Natural killer cell (primary cell): ENCODE data around the gene AEBP1. TPM values are rescaled to one million over a fixed set of nuclear protein-coding genes. Genes with fewer than 3 reads are reported as not detected.

Source experiments
- ATAC-seq, 3 donors: fragments of 150-1000 bp in 2 of 3; fragments of 200-7000 bp in 1 of 3; cut with Tn5 transposase; 1 replicate in 1 of 3; 2 replicates in 2 of 3; pipeline ENCODE4 v1.10.0; 2021; ENCODE audit warnings: mild to moderate bottlenecking in 2 of 3, moderate library complexity in 2 of 3
- DNase-seq, 2 donors: peaks; one replicate each; pipeline versions ENCODE4 v3.0.0 to v3.0.0-alpha.2; 2013 to 2021; ENCODE audit warnings: mixed read lengths in 1 of 2
- H3K27ac ChIP-seq: one replicate; pipeline ENCODE4 v1.5.1; 2013; ENCODE audit warnings: mild to moderate bottlenecking, low read length
- H3K27me3 ChIP-seq: one replicate; pipeline ENCODE4 v1.6.1; 2013; ENCODE audit warnings: low read length; ENCODE audit not compliant: control insufficient read depth, insufficient read depth
- H3K36me3 ChIP-seq: one replicate; pipeline ENCODE4 v1.6.1; 2013; ENCODE audit warnings: low read length; ENCODE audit not compliant: control insufficient read depth, insufficient read depth
- H3K4me1 ChIP-seq: one replicate; pipeline ENCODE4 v1.6.1; 2013; ENCODE audit warnings: low read length; ENCODE audit not compliant: control insufficient read depth, insufficient read depth
- H3K4me3 ChIP-seq: one replicate; pipeline ENCODE4 v1.5.1; 2013; ENCODE audit warnings: low read length
- H3K9me3 ChIP-seq: one replicate; pipeline ENCODE4 v1.6.1; 2013; ENCODE audit warnings: low read length; ENCODE audit not compliant: control insufficient read depth, insufficient read depth
- H3K27ac Mint-ChIP-seq, 2 donors: one replicate each; pipeline ENCODE4 v1.8.0; 2022; ENCODE audit warnings: mild to moderate bottlenecking in 2 of 2, mixed read lengths in 2 of 2, moderate library complexity in 1 of 2
- H3K27me3 Mint-ChIP-seq, 2 donors: one replicate each; pipeline ENCODE4 v1.8.0; 2022; ENCODE audit warnings: low read depth in 2 of 2, mixed read lengths in 2 of 2
- H3K36me3 Mint-ChIP-seq: one replicate; pipeline ENCODE4 v1.8.0; 2022; ENCODE audit warnings: mixed read lengths
- H3K4me1 Mint-ChIP-seq, 2 donors: one replicate each; pipeline ENCODE4 v1.8.0; 2022; ENCODE audit warnings: mixed read lengths in 2 of 2
- H3K4me3 Mint-ChIP-seq: one replicate; pipeline ENCODE4 v1.8.0; 2022; ENCODE audit warnings: mild to moderate bottlenecking, moderate library complexity, mixed read lengths
- H3K9me3 Mint-ChIP-seq, 2 donors: one replicate each; pipeline ENCODE4 v1.8.0; 2022; ENCODE audit warnings: mixed read lengths in 2 of 2
- WGBS: methylation state at CpG from one replicate; pipeline ENCODE4 v1.1.7; 2013; ENCODE audit warnings: missing lambda C conversion rate; ENCODE audit not compliant: insufficient coverage; 5-methylcytosine and 5-hydroxymethylcytosine counted together
- intact Hi-C: fragments of 100-400 bp; cut with micrococcal nuclease; formaldehyde crosslinking; loops from one replicate; pipeline ENCODE4 v1.14.2; 2022
- total RNA-seq, 4 donors: library from RNA; stranded (reverse); fragments of 120-200 nt in 1 of 4; gene quantifications; one replicate each; pipeline versions ENCODE4 v1.2.3 to v1.2.4, GENCODE V29; 2013 to 2022
- TF ChIP-seq, protein P1 (sequence below): fragments of 200-600 bp; IDR thresholded peaks from one replicate; pipeline ENCODE4 v1.8.0; 2022; ENCODE audit warnings: antibody characterized with exemption

AEBP1 gene
- total RNA-seq, 3 donors from 2014 or later (not counting 1 experiment from before 2014, with no cell fraction given): 3.3 to 9.0 (median 6.4) TPM

DNA sequence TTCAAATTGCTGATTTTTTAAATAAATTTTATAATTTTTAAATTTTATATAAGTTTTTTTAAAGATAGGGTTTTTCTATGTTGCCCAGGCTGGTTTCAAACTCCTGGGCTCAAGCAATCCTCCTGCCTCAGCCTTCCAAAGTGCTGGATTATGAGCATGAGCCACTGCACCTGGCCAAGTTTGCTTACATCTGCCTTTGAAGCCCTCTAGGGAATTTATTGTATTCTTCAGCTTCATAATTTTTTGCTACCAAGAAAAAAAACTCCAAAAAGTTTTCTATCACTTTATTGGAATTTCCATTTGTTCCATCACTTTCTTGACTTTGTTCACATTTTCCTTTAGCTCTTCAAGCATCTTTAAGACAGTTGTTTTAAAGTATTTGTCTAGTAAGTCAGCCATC lies 23.0 kb downstream of the AEBP1 start:
- Histone ChIP-seq H3K27me3 (no peaks in the 10 kb centered on the region), H3K4me1 (peaks cover 15% of the 10 kb centered on the region), H3K27ac (no peak overlapping the region), H3K9me3 (no peaks in the 10 kb centered on the region), H3K36me3 (no peaks in the 10 kb centered on the region), H3K4me3 (no peak overlapping the region)
- peaks cover 13 to 19% of the 10 kb centered on the region in 2 donors for H3K4me1 Mint-ChIP-seq
- no peak overlapping the region for H3K4me3 Mint-ChIP-seq
- TF ChIP-seq, protein P1, sequence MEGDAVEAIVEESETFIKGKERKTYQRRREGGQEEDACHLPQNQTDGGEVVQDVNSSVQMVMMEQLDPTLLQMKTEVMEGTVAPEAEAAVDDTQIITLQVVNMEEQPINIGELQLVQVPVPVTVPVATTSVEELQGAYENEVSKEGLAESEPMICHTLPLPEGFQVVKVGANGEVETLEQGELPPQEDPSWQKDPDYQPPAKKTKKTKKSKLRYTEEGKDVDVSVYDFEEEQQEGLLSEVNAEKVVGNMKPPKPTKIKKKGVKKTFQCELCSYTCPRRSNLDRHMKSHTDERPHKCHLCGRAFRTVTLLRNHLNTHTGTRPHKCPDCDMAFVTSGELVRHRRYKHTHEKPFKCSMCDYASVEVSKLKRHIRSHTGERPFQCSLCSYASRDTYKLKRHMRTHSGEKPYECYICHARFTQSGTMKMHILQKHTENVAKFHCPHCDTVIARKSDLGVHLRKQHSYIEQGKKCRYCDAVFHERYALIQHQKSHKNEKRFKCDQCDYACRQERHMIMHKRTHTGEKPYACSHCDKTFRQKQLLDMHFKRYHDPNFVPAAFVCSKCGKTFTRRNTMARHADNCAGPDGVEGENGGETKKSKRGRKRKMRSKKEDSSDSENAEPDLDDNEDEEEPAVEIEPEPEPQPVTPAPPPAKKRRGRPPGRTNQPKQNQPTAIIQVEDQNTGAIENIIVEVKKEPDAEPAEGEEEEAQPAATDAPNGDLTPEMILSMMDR: no peak
- H3K27ac Mint-ChIP-seq: no peak overlapping the region
- intact Hi-C loops: no loop called here
- DNase-seq (no peak), ATAC-seq (no peak)
- no peaks in the 10 kb centered on the region for H3K36me3 Mint-ChIP-seq
- H3K27me3 Mint-ChIP-seq: peaks cover 0 to 6% of the 10 kb centered on the region in 2 donors
- H3K9me3 Mint-ChIP-seq: no peaks in the 10 kb centered on the region

DNA sequence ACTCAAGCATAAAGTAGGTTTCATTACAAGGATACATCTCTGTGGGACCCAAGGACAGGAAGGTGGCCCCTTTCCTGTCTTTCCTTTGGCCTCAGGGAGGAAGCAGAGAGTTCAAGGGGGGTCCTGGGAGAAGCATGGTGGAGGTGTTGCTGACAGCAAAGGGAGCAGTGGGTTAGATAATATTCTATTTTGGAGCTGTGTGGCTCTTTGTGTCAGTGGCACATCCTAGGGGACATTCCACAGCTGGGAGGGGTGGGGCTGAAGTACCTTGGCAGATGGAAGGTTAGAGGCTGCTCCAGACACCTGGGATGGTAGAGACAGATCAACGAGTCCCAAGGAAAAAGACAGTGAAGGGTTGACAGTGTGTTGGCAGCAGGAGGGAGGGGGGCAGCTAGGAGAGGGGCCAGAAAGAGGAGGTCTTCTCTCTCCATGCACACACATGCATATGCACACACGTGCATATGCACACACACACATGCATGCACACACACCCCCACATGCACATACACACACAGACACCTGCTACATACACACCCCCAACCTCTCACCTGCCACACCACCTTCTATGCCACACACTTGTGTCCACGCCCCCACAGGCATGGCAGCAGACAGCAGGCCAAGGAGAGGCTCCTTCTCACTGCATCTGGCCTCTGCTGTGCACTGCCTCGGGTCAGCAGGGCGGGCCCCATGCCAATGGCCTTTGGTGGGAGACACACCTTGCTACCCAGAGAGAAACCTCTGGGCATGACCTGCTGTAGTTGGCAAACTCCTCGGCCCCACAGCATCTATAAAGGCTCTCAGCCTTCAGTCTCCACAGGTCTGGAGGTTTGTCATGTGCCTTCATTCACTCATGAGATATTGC lies 24.8 kb downstream of the AEBP1 start:
- no peak for DNase-seq
- intact Hi-C loops: no loop called here
- no peaks in the 10 kb centered on the region for H3K36me3 Mint-ChIP-seq
- no peaks in the 10 kb centered on the region for H3K9me3 Mint-ChIP-seq
- H3K36me3 ChIP-seq: no peaks in the 10 kb centered on the region
- H3K9me3 ChIP-seq: no peaks in the 10 kb centered on the region
- 71% methylated on average over 6 of the region's 6 CpGs for WGBS
- H3K27ac ChIP-seq: no peak overlapping the region
- H3K27me3 Mint-ChIP-seq: peaks cover 0 to 6% of the 10 kb centered on the region in 2 donors
- peaks cover 5% of the 10 kb centered on the region in 2 donors for H3K4me1 Mint-ChIP-seq
- H3K27me3 ChIP-seq: no peaks in the 10 kb centered on the region
- H3K4me3 ChIP-seq: no peak overlapping the region
- H3K27ac Mint-ChIP-seq: no peak overlapping the region
- no peak for ATAC-seq
- H3K4me3 Mint-ChIP-seq: no peak overlapping the region
- peaks cover 3% of the 10 kb centered on the region for H3K4me1 ChIP-seq
- TF ChIP-seq, protein P1: no peak

DNA sequence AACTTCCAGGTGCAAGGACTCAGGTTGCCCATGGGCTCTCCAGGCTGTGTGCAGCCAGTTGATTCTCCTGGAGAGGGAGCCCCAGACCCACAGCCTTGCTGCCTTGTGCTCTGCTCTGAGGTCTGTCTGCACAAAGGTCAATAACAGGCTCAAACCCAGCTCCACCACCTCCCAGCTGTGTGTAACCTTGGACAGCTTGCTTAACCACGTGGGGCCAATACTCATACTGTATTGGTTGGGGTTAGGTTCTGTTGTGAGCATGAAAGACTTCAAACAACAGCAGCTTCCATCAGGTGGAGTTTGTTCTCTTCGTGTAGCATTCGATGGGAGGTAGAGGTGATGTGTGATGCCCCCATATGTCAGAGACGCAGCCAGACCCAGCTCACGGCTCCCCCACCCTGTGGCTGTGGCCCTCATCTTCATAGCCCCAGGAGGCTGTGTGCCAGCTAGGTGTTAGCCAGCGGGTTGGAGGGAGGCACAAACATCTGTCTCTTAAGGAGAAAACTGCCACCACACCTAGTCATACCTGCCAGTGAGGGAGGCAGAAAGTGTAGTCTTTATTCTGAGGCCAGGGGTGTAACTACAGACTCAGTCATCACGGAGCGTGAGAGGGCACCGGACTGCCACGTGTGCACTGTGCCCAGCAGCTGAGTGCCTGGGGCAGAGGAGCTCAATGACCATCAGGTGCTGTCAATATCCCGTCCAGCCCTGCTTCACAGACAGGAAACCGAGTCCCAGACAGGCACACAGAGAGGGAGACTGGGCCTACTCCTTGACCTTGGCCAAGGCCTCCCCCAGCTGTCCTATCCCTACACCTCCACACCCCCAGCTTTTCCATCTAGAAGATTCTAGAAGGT lies 27.3 kb downstream of the AEBP1 start:
- Mint-ChIP-seq H3K4me3 (no peak overlapping the region), H3K27me3 (peaks cover 0 to 11% of the 10 kb centered on the region in 2 donors), H3K36me3 (no peaks in the 10 kb centered on the region), H3K9me3 (no peaks in the 10 kb centered on the region), H3K4me1 (no peaks in the 10 kb centered on the region), H3K27ac (no peak overlapping the region)
- intact Hi-C loops: no loop called here
- DNase-seq (no peak), ATAC-seq (no peak)
- TF ChIP-seq, protein P1: no peak
- H3K36me3 ChIP-seq: no peaks in the 10 kb centered on the region
- no peaks in the 10 kb centered on the region for H3K4me1 ChIP-seq
- H3K27me3 ChIP-seq: no peaks in the 10 kb centered on the region
- no peaks in the 10 kb centered on the region for H3K9me3 ChIP-seq
- 80% methylated on average over 12 of the region's 12 CpGs for WGBS
- no peak overlapping the region for H3K27ac ChIP-seq
- no peak overlapping the region for H3K4me3 ChIP-seq
